ENCODE data around the gene HDAC5.

The HDAC5 gene

GRCh38 chr17:44086364-44087311, 36.8 kb downstream of the HDAC5 start:
- no peak for FAIRE-seq

- FAIRE-seq: no peak
Measured at GRCh38 chr17:44085908-44086307, 37.5 kb downstream of the HDAC5 start.

DNA sequence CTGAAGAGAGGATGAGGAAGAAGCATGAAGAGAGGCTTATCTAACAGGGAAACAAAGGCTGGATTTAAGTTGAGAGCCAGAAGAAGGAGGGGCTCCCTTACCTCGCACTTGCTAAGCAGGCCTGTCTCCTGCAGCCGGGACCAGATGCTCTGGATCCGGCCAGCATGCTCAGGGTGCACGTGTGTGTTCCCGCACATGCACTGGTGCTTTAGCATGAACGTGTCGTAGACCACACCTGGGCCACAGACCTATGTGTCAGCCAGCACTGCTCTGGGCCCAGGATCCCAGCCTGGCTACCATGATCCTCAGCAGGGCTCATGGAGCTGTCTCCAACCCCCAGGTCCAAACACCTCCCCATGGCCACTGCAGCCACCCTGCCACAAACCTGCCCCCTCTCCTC, 38.5 kb downstream of the HDAC5 start:
- no peak for FAIRE-seq

- FAIRE-seq: no peak
Measured at GRCh38 chr17:44084131-44084538, 39.3 kb downstream of the HDAC5 start.

DNA sequence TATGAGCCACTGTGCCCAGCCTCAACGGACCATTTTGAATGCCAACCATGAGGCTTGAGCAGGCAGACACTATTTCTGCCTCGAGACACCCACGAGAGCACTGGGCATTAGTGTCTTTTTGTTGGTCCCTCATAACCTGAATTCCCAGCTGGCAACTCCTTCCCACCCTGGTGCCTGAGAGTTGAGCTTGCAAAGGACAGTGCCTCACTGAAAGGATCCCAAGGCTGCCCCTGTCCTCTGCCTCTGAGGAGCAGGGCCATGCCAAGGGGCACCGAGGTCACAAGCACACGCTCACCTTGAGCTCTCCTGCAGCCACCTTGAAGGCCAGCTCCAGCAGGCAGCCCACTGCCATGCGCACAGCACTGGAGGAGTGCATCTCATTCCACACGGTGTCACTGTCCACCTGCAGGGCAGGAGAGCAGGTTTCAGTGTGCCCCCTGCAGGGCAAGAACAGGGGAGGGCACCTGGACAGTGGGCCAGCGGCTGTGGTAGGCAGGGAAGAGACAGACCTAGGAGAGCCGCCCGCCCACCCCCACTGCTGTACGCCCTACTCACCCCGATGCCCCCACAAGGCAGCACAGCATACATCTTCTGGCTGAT, 40.1 kb downstream of the HDAC5 start:
- FAIRE-seq: no peak

DNA sequence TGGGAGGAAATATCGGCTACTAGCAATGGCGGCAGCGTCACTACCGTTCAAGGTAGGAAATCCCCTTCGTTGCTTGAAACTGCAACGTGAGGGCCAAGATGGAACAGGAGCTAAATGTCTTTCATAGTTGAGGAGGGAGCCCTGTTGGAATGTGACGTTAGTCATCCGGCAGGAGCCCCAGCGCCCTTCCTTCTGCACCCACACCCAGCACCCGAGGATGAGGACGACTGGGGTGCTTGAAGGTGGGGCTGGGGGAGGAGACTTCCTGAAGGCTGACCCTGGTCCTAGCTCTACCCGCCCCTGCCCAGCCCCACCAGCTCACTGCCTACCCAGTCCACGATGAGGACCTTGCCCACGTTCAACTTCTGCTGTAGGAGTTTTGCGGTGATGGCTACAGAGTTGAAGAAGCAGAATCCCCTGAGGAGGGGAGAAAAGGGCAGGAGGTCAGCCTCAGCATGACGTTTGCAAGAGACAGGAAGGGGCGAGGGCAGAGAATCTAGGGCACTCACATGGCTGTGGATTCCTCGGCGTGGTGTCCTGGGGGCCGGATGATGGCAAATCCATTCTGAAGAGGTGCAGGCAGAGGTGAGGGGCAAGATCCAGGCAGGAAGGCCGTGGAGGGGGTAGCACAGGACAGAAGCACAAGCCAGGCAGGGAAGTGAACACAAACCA, 41.0 kb downstream of the HDAC5 start:
- no peak for FAIRE-seq

DNA sequence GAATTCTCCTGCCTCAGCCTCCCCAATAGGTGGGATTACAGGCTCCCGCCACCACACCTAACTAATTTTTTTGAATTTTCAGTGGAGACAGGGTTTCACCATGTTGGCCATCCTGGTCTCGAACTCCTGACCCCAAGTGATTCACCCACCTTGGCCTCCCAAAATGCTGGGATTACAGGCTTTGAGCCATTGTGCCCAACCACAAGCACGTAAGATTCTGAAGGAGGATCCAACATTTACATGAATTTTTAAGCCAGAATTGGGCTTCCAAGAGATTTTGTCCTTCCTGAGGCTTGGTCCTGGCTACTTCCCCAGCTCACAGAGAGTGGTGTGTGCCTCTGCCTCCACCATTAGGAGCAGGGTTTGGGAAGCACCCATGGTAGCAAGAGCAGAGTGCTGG, 41.8 kb downstream of the HDAC5 start:
- no peak for FAIRE-seq

GRCh38 chr17:44079877-44080821, 43.3 kb downstream of the HDAC5 start:
- no peak for FAIRE-seq

- no peak for FAIRE-seq
Measured at GRCh38 chr17:44078412-44078811, 45.0 kb downstream of the HDAC5 start.

DNA sequence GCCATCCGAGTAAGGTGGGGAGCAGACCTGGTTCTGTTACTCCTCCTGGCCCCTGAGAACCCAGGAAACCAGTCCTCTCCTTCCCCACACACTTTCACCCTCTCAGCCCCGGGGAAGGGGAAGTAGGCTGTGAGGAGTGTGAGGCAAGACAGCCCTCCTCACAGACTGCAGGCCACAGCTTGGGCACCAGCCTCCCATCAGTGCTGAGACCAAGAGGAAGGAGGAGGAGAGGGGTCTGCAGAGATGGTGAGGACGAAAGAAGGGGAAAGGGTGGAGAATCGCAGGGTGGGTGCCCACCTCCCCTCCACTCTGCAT, 45.9 kb downstream of the HDAC5 start:
- FAIRE-seq: no peak

DNA sequence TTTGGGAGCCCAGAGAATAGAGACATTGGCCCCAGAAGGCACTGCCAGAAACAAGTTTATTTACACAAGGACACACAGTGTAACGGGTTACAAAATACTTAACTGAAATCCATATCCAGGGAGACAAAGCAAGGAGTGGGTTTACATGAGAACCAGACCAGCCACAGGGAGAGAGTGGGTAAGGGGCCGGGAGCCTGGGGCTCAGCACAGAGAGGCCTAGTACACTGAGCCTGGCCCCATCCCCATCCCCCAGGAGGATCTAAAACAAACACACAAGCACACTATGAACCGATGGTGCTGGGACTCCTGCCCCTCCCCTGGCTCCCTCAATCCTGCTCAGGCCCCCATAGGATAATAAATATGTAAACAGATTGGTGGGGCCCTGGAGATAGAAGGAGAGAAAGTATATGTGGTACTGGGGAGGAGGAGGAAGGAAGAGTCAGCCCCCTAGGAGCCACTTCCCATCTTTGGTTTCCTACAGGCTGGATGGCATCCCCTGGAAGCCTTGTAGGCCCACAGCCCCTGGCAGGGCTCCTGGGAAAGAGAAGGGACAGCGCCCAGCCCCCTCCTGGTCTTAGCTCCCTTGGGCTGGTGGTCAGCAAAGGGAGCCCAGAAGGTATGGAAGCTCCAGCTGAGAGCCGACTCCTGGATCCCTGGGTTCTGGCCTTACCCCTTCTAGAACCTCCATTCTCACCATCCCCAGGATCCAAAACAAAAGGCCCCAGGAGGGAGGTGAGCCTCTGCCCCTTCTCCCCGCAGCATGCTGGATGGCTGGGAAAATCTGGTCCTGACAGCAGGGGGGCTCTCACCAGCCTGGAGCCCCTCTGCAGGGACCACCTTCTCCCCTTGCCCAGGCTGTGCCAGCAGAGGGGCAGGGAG, 46.5 kb downstream of the HDAC5 start:
- no peak for FAIRE-seq

- no peak for FAIRE-seq
Measured at GRCh38 chr17:44075598-44076293, 47.7 kb downstream of the HDAC5 start.

GRCh38 chr17:44074911-44075285, 48.5 kb downstream of the HDAC5 start:
- no peak for FAIRE-seq

- no peak for FAIRE-seq
Measured at GRCh38 chr17:44074231-44074910, 49.1 kb downstream of the HDAC5 start.

DNA sequence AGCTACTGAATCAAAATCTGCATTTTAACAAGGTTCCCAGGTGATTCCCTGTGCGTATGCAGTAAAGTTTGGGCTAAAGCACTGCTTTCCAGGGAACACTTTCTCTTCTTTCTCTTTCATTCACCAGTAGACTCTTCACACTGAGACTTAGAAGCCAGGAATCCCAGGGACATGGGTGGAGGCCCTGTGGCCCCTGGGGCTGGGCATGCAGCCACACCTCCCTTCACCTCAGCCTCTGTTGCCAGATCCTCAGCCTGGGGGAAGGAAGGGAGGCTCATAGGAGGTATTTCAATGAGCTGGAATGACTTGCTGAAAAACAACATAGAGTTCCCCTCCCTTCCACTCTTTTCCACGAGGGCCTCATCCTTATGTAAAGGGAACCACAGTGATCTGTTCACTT, 51.7 kb downstream of the HDAC5 start:
- no peak for FAIRE-seq

DNA sequence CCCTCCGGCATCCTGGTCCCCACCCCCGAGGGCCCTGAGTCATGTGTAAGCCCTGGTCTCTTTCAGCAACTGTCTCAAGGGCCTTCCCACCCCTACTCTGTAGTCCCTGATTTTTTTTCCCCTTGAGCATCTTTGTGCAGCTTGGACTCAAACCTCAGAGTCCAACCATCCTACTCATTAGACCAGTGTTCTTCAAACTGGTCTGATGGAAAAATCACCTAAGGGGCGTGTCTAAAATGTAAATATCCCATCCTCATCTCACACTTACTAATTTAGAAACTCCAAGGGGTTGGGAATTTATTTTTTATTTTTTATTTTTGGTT, 52.3 kb downstream of the HDAC5 start:
- FAIRE-seq: no peak

GRCh38 chr17:44070455-44071197, 52.8 kb downstream of the HDAC5 start, which contains the start of gene G6PC3:
TSS of gene G6PC3 (plus strand) at chr17:44070735. CDS start at chr17:44070966, 231 bp downstream.
- no peak for FAIRE-seq

DNA sequence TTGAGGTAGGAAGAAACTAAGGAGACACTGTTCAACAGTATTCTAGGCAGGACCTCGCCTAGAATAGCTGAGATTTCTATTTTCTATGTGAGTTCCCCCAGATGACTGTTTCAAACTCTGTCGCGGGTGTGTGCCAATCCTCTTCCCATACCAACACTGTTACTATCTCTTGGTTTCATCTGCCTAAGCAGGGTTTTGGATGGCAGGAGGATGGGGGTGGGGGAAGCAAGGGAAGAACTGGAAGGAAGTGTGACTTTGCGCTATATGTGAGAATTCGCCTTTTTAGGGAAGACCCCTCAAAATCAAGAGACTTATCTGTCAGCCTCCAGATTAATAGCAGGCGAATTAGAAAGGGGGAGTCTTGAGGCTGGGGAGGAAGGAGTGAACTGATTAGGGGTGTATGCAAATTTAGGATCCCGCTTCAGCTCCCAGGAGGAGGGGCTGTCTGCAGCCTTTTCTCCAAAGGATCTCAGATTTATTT, 53.4 kb downstream of the HDAC5 start:
- FAIRE-seq: no peak

DNA sequence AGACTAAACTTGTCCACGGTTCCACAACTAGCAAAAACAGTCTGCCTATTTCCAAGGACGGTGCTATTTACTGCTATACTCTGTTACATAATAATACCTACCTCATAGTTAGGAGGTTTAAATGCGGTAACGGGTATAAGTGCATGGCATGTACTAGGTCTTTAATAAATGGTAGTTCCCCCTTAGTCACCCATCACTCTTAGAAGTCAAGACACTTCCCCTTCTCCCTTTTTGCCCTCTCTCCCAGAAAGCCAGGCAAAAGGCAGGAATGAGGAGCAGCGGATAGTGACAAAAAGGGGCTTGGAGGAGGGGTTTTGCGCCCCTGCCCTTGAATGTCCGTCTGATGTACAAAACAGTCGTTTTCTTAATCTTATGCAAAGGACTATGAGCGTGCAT, 55.9 kb downstream of the HDAC5 start:
- no peak for FAIRE-seq
